H9 (cell line): Measurements from ENCODE around the gene FOXC2. TPM values are rescaled to one million over a fixed set of nuclear protein-coding genes. Genes with fewer than 3 reads are reported as not detected.
A peak's percentile ranks its signal among the peaks of the same experiment; 100 is the strongest.

ENCODE experiments used
- DNase-seq: peaks from one replicate; pipeline ENCODE4 v3.0.0-alpha.2; 2017
- H2AFZ ChIP-seq: one replicate; pipeline ENCODE4 v1.6.1; 2013; ENCODE audit warnings: mild to moderate bottlenecking, low read length, control low read depth, moderate library complexity
- H2AK5ac ChIP-seq: 2 replicates; pipeline ENCODE4 v1.6.1; 2013; ENCODE audit warnings: low read length, control low read depth, mixed read lengths; ENCODE audit not compliant: insufficient read length
- H2BK120ac ChIP-seq: one replicate; pipeline ENCODE4 v1.6.1; 2013; ENCODE audit warnings: low read depth, mild to moderate bottlenecking, low read length, control low read depth, inconsistent platforms; ENCODE audit not compliant: poor library complexity, severe bottlenecking
- H2BK12ac ChIP-seq: 2 replicates; pipeline ENCODE4 v1.6.1; 2013; ENCODE audit warnings: low read length, control low read depth, mixed read lengths, low read depth; ENCODE audit not compliant: insufficient read length
- H2BK15ac ChIP-seq: 2 replicates; pipeline ENCODE4 v1.6.1; 2013; ENCODE audit warnings: low read depth, low read length, control low read depth
- H2BK20ac ChIP-seq: one replicate; pipeline ENCODE4 v1.6.1; 2013; ENCODE audit warnings: low read depth, mild to moderate bottlenecking, low read length, control low read depth, inconsistent platforms; ENCODE audit not compliant: poor library complexity, severe bottlenecking
- H2BK5ac ChIP-seq: 2 replicates; pipeline ENCODE4 v1.6.1; 2013; ENCODE audit warnings: low read length, control low read depth, mixed read lengths; ENCODE audit not compliant: insufficient read length
- H3K14ac ChIP-seq: 2 replicates; pipeline ENCODE4 v1.6.1; 2013; ENCODE audit warnings: low read length, control low read depth; ENCODE audit not compliant: insufficient read depth
- H3K18ac ChIP-seq: 2 replicates; pipeline ENCODE4 v1.6.1; 2013; ENCODE audit warnings: low read depth, mild to moderate bottlenecking, mixed read lengths, low read length, control low read depth; ENCODE audit not compliant: insufficient read length
- H3K23ac ChIP-seq: 2 replicates; pipeline ENCODE4 v1.6.1; 2013; ENCODE audit warnings: low read length, control low read depth, mixed read lengths, low read depth; ENCODE audit not compliant: insufficient read length
- H3K23me2 ChIP-seq: 2 replicates; pipeline ENCODE4 v1.6.1; 2013; ENCODE audit warnings: low read depth, mild to moderate bottlenecking, mixed read lengths, low read length, control low read depth; ENCODE audit not compliant: insufficient read length, poor library complexity, severe bottlenecking
- H3K27ac ChIP-seq: 2 replicates; pipeline ENCODE4 v1.5.1; 2013; ENCODE audit warnings: low read length, control low read depth, mixed read lengths, low read depth; ENCODE audit not compliant: insufficient read length
- H3K27me3 ChIP-seq: 2 replicates; pipeline ENCODE4 v1.6.1; 2013; ENCODE audit warnings: low read length, control low read depth, inconsistent platforms; ENCODE audit not compliant: insufficient read depth
- H3K4ac ChIP-seq: 2 replicates; pipeline ENCODE4 v1.6.1; 2013; ENCODE audit warnings: low read depth, mild to moderate bottlenecking, control low read depth, inconsistent platforms, low read length, moderate library complexity
- H3K4me1 ChIP-seq: 2 replicates; pipeline ENCODE4 v1.6.1; 2013; ENCODE audit warnings: low read length, control low read depth, inconsistent platforms; ENCODE audit not compliant: insufficient read depth
- H3K4me2 ChIP-seq: 2 replicates; pipeline ENCODE4 v1.6.1; 2013; ENCODE audit warnings: low read length, control low read depth, mixed read lengths; ENCODE audit not compliant: insufficient read length, insufficient read depth
- H3K56ac ChIP-seq: 2 replicates; pipeline ENCODE4 v1.6.1; 2013; ENCODE audit warnings: low read depth, mild to moderate bottlenecking, mixed read lengths, low read length, control low read depth; ENCODE audit not compliant: insufficient read length
- H3K79me1 ChIP-seq: 2 replicates; pipeline ENCODE4 v1.6.1; 2013; ENCODE audit warnings: low read depth, mild to moderate bottlenecking, moderate library complexity, low read length, control low read depth, inconsistent platforms; ENCODE audit not compliant: insufficient read depth, poor library complexity, severe bottlenecking
- H3K79me2 ChIP-seq: 2 replicates; pipeline ENCODE4 v1.6.1; 2013; ENCODE audit warnings: low read length, control low read depth, inconsistent platforms; ENCODE audit not compliant: insufficient read depth
- H3K9ac ChIP-seq: 2 replicates; pipeline ENCODE4 v1.6.1; 2013; ENCODE audit warnings: low read length, control low read depth, mixed read lengths; ENCODE audit not compliant: insufficient read length; ENCODE audit errors: extremely low read depth
- H3K9me3 ChIP-seq: one replicate; pipeline ENCODE4 v1.6.1; 2013; ENCODE audit warnings: low read depth, low read length, inconsistent platforms; ENCODE audit not compliant: control insufficient read depth
- H3T11ph ChIP-seq: one replicate; pipeline ENCODE4 v1.6.1; 2013; ENCODE audit warnings: mild to moderate bottlenecking, low read length, control low read depth, inconsistent platforms
- H4K20me1 ChIP-seq: one replicate; pipeline ENCODE4 v1.6.1; 2013; ENCODE audit not compliant: control insufficient read depth, insufficient read length, insufficient read depth
- H4K5ac ChIP-seq: 2 replicates; pipeline ENCODE4 v1.6.1; 2013; ENCODE audit warnings: low read depth, mild to moderate bottlenecking, mixed read lengths, low read length, control low read depth; ENCODE audit not compliant: insufficient read length
- H4K8ac ChIP-seq: replicated peaks from 2 replicates; pipeline ENCODE4 v1.6.1; 2013; ENCODE audit warnings: low read length, control low read depth, mixed read lengths, low read depth; ENCODE audit not compliant: insufficient read length
- H4K91ac ChIP-seq: 2 replicates; pipeline ENCODE4 v1.6.1; 2013; ENCODE audit warnings: low read depth, mild to moderate bottlenecking, moderate library complexity, mixed read lengths, low read length, control low read depth; ENCODE audit not compliant: insufficient read length
- H3K27ac Mint-ChIP-seq, 3 experiments: 2 replicates in 2 of 3; 3 replicates in 1 of 3; pipeline ENCODE4 v1.8.0; 2020 to 2021; ENCODE audit warnings: mixed read lengths in 3 of 3, mild to moderate bottlenecking in 1 of 3, moderate library complexity in 1 of 3
- H3K27me3 Mint-ChIP-seq: 2 replicates; pipeline ENCODE4 v1.8.0; 2021; ENCODE audit warnings: low read depth, mild to moderate bottlenecking, moderate library complexity, mixed read lengths
- H3K36me3 Mint-ChIP-seq, 3 experiments: 2 replicates in 2 of 3; 3 replicates in 1 of 3; pipeline ENCODE4 v1.8.0; 2020 to 2021; ENCODE audit warnings: low read depth in 3 of 3, mixed read lengths in 3 of 3; ENCODE audit not compliant: insufficient read depth in 1 of 3
- H3K4me1 Mint-ChIP-seq, 2 experiments: 2 replicates each; pipeline ENCODE4 v1.8.0; 2020; ENCODE audit warnings: mixed read lengths in 2 of 2
- H3K4me3 Mint-ChIP-seq, 2 experiments: 2 replicates in 1 of 2; 3 replicates in 1 of 2; pipeline ENCODE4 v1.8.0; 2020 to 2021; ENCODE audit warnings: mild to moderate bottlenecking in 2 of 2, mixed read lengths in 2 of 2, moderate library complexity in 1 of 2
- H3K9me3 Mint-ChIP-seq, 2 experiments: 2 replicates in 1 of 2; 3 replicates in 1 of 2; pipeline ENCODE4 v1.8.0; 2020; ENCODE audit warnings: mild to moderate bottlenecking in 2 of 2, mixed read lengths in 2 of 2, moderate library complexity in 1 of 2
- CTCF ChIP-seq: fragments of 200-600 bp; sonication (generic); conservative IDR thresholded peaks from 3 replicates; pipeline ENCODE4 v1.8.0; 2021; ENCODE audit warnings: antibody characterized with exemption, mild to moderate bottlenecking
- WGBS: extraction: QIAGEN DNeasy Blood & Tissue Kit; methylation state at CpG from one replicate; pipeline ENCODE4 v1.1.7; 2013; ENCODE audit warnings: missing lambda C conversion rate, low lambda C conversion rate, mixed read lengths; ENCODE audit not compliant: insufficient read length; ENCODE audit errors: extremely low coverage; 5-methylcytosine and 5-hydroxymethylcytosine counted together
- total RNA-seq: library from RNA; stranded (reverse); gene quantifications from 2 replicates; pipeline ENCODE4 v1.2.1, GENCODE V29; 2021

FOXC2 gene
- total RNA-seq, 1 experiment from 2014 or later, result not detected

- Mint-ChIP-seq H3K4me1 (peaks cover 21 to 31% of the 10 kb centered on the region in 2 experiments), H3K4me3 (peak overlapping the region; percentile 32 to 73), H3K27me3 (peaks cover 60% of the 10 kb centered on the region), H3K9me3 (peaks cover 0 to 3% of the 10 kb centered on the region in 2 experiments; a peak in 2 of 5 replicates), H3K27ac (0 out of 7 replicates have a peak overlapping the region, but pooled peaks of 1 of the 3 experiments have one; percentile 13), H3K36me3 (no peaks in the 10 kb centered on the region)
- no peak overlapping the region for H2BK20ac ChIP-seq
- H2BK15ac ChIP-seq, result no peak overlapping the region
- no peak overlapping the region for H2BK120ac ChIP-seq
- peak overlapping the region; percentile 80 for H3K4me2 ChIP-seq
- H3K79me1 ChIP-seq, result no peaks in the 10 kb centered on the region
- H4K20me1 ChIP-seq, result no peaks in the 10 kb centered on the region
- no peak overlapping the region for H4K91ac ChIP-seq
- no peak overlapping the region for H4K8ac ChIP-seq
- H3K79me2 ChIP-seq, result no peaks in the 10 kb centered on the region
- no peak overlapping the region for H2BK12ac ChIP-seq
- H3K9me3 ChIP-seq, result no peaks in the 10 kb centered on the region
- H3K27me3 ChIP-seq, result peaks cover 37% of the 10 kb centered on the region
- no peak overlapping the region for H3K9ac ChIP-seq
- no CpG with 5 or more reads among the region's 41 CpGs for WGBS
- H3K23me2 ChIP-seq, result peaks cover 14% of the 10 kb centered on the region
- no peak overlapping the region for H2BK5ac ChIP-seq
- peak overlapping the region; percentile 34 for H3K18ac ChIP-seq
- DNase-seq, result peak; percentile 86
- H3K23ac ChIP-seq, result no peak overlapping the region
- H4K5ac ChIP-seq, result no peak overlapping the region
- H2AK5ac ChIP-seq, result no peak overlapping the region
- H3T11ph ChIP-seq, result no peak overlapping the region
- TF ChIP-seq CTCF, result peak; percentile 100
- no peak overlapping the region for H3K4ac ChIP-seq
- no peak overlapping the region for H3K56ac ChIP-seq
- H2AFZ ChIP-seq, result peak overlapping the region; percentile 63
- H3K27ac ChIP-seq, result no peak overlapping the region
- 0 out of 2 replicates have a peak, but pooled peaks cover 2% of the 10 kb centered on the region for H3K4me1 ChIP-seq
- H3K14ac ChIP-seq, result no peak overlapping the region
Measured at GRCh38 chr16:86563469-86564345, 2.9 kb upstream of the FOXC2 start.
